GM12878 (cell line): ENCODE results near the gene ELOA. TPM values are rescaled to one million over a fixed set of nuclear protein-coding genes. Genes with fewer than 3 reads are reported as not detected.

Experiments
- ATAC-seq: fragments of 200-7000 bp; cut with Tn5 transposase; 3 replicates; pipeline ENCODE4 v1.9.1; 2020; ENCODE audit warnings: mild to moderate bottlenecking, moderate library complexity
- BruUV-seq: library from RNA; stranded (reverse); fragments of 400-500 nt; replicated peaks from 2 replicates; lab custom pipeline; 2021; lab: Mats Ljungman, UMichigan
- CTCF ChIA-PET: fragments of 300-600 bp; sonication (Branson Sonifier 250); formaldehyde crosslinking; extraction: SDS; loops from one replicate; lab custom pipeline; 2021; ENCODE audit warnings: inconsistent platforms; lab: Yijun Ruan, JAX
- POLR2A ChIA-PET: fragments of 350-600 bp; formaldehyde crosslinking; extraction: SDS; loops from one replicate; lab custom pipeline; 2021; ENCODE audit warnings: inconsistent platforms; lab: Charles Lee
- RAD21 ChIA-PET: fragments of 300-600 bp; sonication (Branson Sonifier 250); formaldehyde crosslinking; loops from one replicate; lab custom pipeline; 2023; ENCODE audit warnings: antibody characterized with exemption; ENCODE audit not compliant: unreplicated experiment; lab: Charles Lee
- SMC1A ChIA-PET: fragments of 300-600 bp; sonication (Branson Sonifier 250); formaldehyde crosslinking; loops from one replicate; lab custom pipeline; 2023; ENCODE audit not compliant: unreplicated experiment, uncharacterized antibody; lab: Charles Lee
- DNase-seq: peaks from one replicate; pipeline ENCODE4 v3.0.0-alpha.2; 2011; ENCODE audit warnings: low read depth, low spot score
- FAIRE-seq: peaks from 3 replicates; lab custom pipeline; 2011; peaks lifted over from hg19 to GRCh38; lab: Jason Lieb, UNC
- H2AFZ ChIP-seq: 2 replicates; pipeline ENCODE4 v1.6.0; 2011; ENCODE audit warnings: low read depth, low read length, control low read depth; ENCODE audit not compliant: control insufficient read depth
- H3K27ac ChIP-seq: 2 replicates; pipeline ENCODE4 v1.5.1; 2011; ENCODE audit warnings: control low read depth; ENCODE audit not compliant: control insufficient read depth, insufficient read depth
- H3K27me3 ChIP-seq, 2 experiments: replicated peaks in 1 of 2; 2 replicates each; pipeline versions ENCODE4 v1.6.0 to v1.6.1; 2011; ENCODE audit warnings: low read length in 1 of 2; ENCODE audit not compliant: control insufficient read depth in 2 of 2, insufficient read depth in 2 of 2
- H3K36me3 ChIP-seq, 2 experiments: 2 replicates each; pipeline ENCODE4 v1.5.1; 2011; ENCODE audit warnings: low read length in 1 of 2; ENCODE audit not compliant: control insufficient read depth in 2 of 2, insufficient read depth in 2 of 2
- H3K4me1 ChIP-seq: 2 replicates; pipeline ENCODE4 v1.6.1; 2011; ENCODE audit warnings: mild to moderate bottlenecking, low read length, moderate library complexity, mixed read lengths; ENCODE audit not compliant: control insufficient read depth, insufficient read depth
- H3K4me2 ChIP-seq: 2 replicates; pipeline ENCODE4 v1.6.0; 2011; ENCODE audit warnings: control low read depth; ENCODE audit not compliant: control insufficient read depth, insufficient read depth
- H3K4me3 ChIP-seq: fragments of 200-600 bp; sonication (generic); 2 replicates; pipeline ENCODE4 v1.5.1; 2016
- H3K79me2 ChIP-seq: 2 replicates; pipeline ENCODE4 v1.6.0; 2011; ENCODE audit warnings: low read length; ENCODE audit not compliant: control insufficient read depth, insufficient read depth
- H3K9ac ChIP-seq: 2 replicates; pipeline ENCODE4 v1.8.0; 2011; ENCODE audit warnings: low read length, control low read depth, mixed read lengths; ENCODE audit not compliant: control insufficient read depth, insufficient read depth
- H3K9me3 ChIP-seq: replicated peaks from 3 replicates; pipeline ENCODE4 v1.5.1; 2011; ENCODE audit warnings: mild to moderate bottlenecking, low read length; ENCODE audit not compliant: control insufficient read depth, insufficient read depth
- H4K20me1 ChIP-seq: 2 replicates; pipeline ENCODE4 v1.6.0; 2011; ENCODE audit not compliant: control insufficient read depth, insufficient read depth
- BACH1 ChIP-seq: fragments of 450-650 bp; IDR thresholded peaks from 2 replicates; pipeline ENCODE4 v1.6.1; 2017; ENCODE audit warnings: mild to moderate bottlenecking, borderline replicate concordance
- CHD1 ChIP-seq: IDR thresholded peaks from 2 replicates; pipeline ENCODE4 v1.6.1; 2012; ENCODE audit warnings: low read depth, low read length, improper control_type of control experiment
- FOXK2 ChIP-seq: fragments of 450-650 bp; IDR thresholded peaks from 2 replicates; pipeline ENCODE4 v1.6.1; 2017; ENCODE audit warnings: mild to moderate bottlenecking, moderate library complexity
- HDGF ChIP-seq: fragments of 450-650 bp; IDR thresholded peaks from 2 replicates; pipeline ENCODE4 v1.6.1; 2016; ENCODE audit warnings: antibody characterized with exemption
- JUNB ChIP-seq: IDR thresholded peaks from 2 replicates; pipeline ENCODE4 v1.6.1; 2016; ENCODE audit warnings: antibody characterized with exemption, mild to moderate bottlenecking
- MEF2A ChIP-seq: IDR thresholded peaks from 2 replicates; pipeline ENCODE4 v1.6.1; 2011; ENCODE audit warnings: low read depth, mild to moderate bottlenecking, low read length, moderate library complexity; ENCODE audit not compliant: insufficient read depth
- NBN ChIP-seq: fragments of 450-650 bp; IDR thresholded peaks from 2 replicates; pipeline ENCODE4 v1.6.1; 2016
- WGBS: methylation state at CpG from one replicate; pipeline ENCODE4 v1.1.6; 2016; ENCODE audit warnings: low lambda C conversion rate; ENCODE audit not compliant: insufficient replicate concordance, insufficient coverage; ENCODE audit errors: missing lambda C conversion rate; 5-methylcytosine and 5-hydroxymethylcytosine counted together
- in situ Hi-C: fragments of 300-500 bp; cut with MboI; formaldehyde crosslinking; loops from 9 replicates; pipeline ENCODE4 v1.14.3; 2018; ENCODE audit warnings: mixed read lengths
- intact Hi-C: fragments of 100-400 bp; cut with micrococcal nuclease; formaldehyde crosslinking; loops from one replicate; pipeline ENCODE4 v1.14.2; 2022; ENCODE audit not compliant: unreplicated experiment
- polyA plus RNA-seq, 11 experiments: library from polyadenylated mRNA; depleted of rRNA in 4 of 11; unstranded in 6 of 11; stranded (reverse) in 5 of 11; fragments of >200 nt; fragmentation: Nextera tagmentation in 4 of 11; fragmentation: Illumina TruSeq in 1 of 11; extraction: Ambion mirVana in 4 of 11; extraction: Trizol in 1 of 11; gene quantifications; 1 replicate in 1 of 11; 2 replicates in 10 of 11; pipeline versions ENCODE4 v1.2.1 to v1.2.3, GENCODE V29; 2011 to 2016; ENCODE audit warnings: inconsistent platforms in 2 of 11, missing spikeins in 2 of 11, low read depth in 1 of 11
- total RNA-seq, 4 experiments: library from RNA; depleted of rRNA in 3 of 4; stranded (reverse); fragments of >200 nt in 3 of 4; fragmentation: Illumina TruSeq in 1 of 4; extraction: Trizol in 1 of 4; gene quantifications; 2 replicates each; pipeline versions ENCODE4 v1.2.1 to v1.2.3, GENCODE V29; 2013 to 2021

ELOA gene
- total and polyA plus RNA-seq, 10 of the 15 experiments (the other 5 are each of a cell fraction or from before 2014, with no cell fraction given), result 20.1 to 63.6 (median 39.8) TPM

- 80% methylated on average over 5 of the region's 5 CpGs for WGBS
- FAIRE-seq (no peak), DNase-seq (no peak)
- RAD21 ChIA-PET, result no interaction called here
- Histone ChIP-seq H3K27me3 (no peaks in the 10 kb centered on the region), H3K27ac (no peak overlapping the region)
- TF ChIP-seq JUNB (no peak), HDGF (no peak), MEF2A (no peak), NBN (no peak), FOXK2 (no peak), CHD1 (no peak), BACH1 (no peak)
- TF ChIP-seq, all 136 proteins: peak for 0
- H3K9ac ChIP-seq, result no peak overlapping the region
- peaks cover 9% of the 10 kb centered on the region for H3K4me1 ChIP-seq
- H3K9me3 ChIP-seq, result no peaks in the 10 kb centered on the region
- H3K4me3 ChIP-seq, result no peak overlapping the region
- no peak overlapping the region for H3K4me2 ChIP-seq
- in situ Hi-C loops, result no loop called here
- ChIA-PET SMC1A (interaction anchor here (0.6 to 1.7 kb wide), 3 partner anchors 104 to 207 kb away, joined by 3 to 7 read pairs (median 4); no protein-coding TSS in a partner anchor), CTCF (interaction anchor here (0.7 to 1.7 kb wide), 3 partner anchors 19 to 148 kb away, joined by 3 to 4 read pairs (median 4); partner anchors contain the start of gene LYPLA2), POLR2A (interaction anchor here (0.6 kb wide), 1 partner anchor 190 kb away, joined by 3 read pairs; no protein-coding TSS in a partner anchor)
- intact Hi-C loops, result no loop called here
- peaks cover 2% of the 10 kb centered on the region; the same call in 1 of the 2 replicates for H3K79me2 ChIP-seq
- no peak for ATAC-seq
- BruUV-seq, result no TSS peak
- H4K20me1 ChIP-seq, result no peaks in the 10 kb centered on the region
- H2AFZ ChIP-seq, result no peak overlapping the region
- H3K36me3 ChIP-seq, result peaks cover 0 to 9% of the 10 kb centered on the region in 2 experiments; a peak in 3 of 4 replicates
These were observed 25.5 kb downstream of the ELOA start for GRCh38 chr1:23768733-23769132.
